ES-I3 (cell line): ENCODE results near the gene ATP2B3.
"Not testable (repeated sequence)": the region's sequence is repeated elsewhere in the genome, so short reads cannot be mapped to it uniquely, and the experiment has no call there.

Experiments used
- H3K36me3 ChIP-seq: 2 replicates; pipeline ENCODE4 v1.6.1; 2013; ENCODE audit warnings: mild to moderate bottlenecking, low read length, control low read depth, moderate library complexity; ENCODE audit not compliant: insufficient read depth
- H3K4me1 ChIP-seq: 2 replicates; pipeline ENCODE4 v1.6.1; 2013; ENCODE audit warnings: mild to moderate bottlenecking, control low read depth, low read length; ENCODE audit not compliant: insufficient read depth
- H3K9ac ChIP-seq: 2 replicates; pipeline ENCODE4 v1.6.1; 2013; ENCODE audit warnings: low read depth, mild to moderate bottlenecking, low read length, moderate library complexity
- H3K9me3 ChIP-seq: 2 replicates; pipeline ENCODE4 v1.6.1; 2013; ENCODE audit warnings: mild to moderate bottlenecking, low read length, moderate library complexity; ENCODE audit not compliant: control insufficient read depth, insufficient read depth

ATP2B3 gene

GRCh38 chrX:153599192-153600031 lies 82.0 kb downstream of the ATP2B3 start:
- H3K4me1 ChIP-seq = no peaks in the 10 kb centered on the region
- peak overlapping the region; percentile 87 for H3K9ac ChIP-seq
- H3K36me3 ChIP-seq = no peaks in the 10 kb centered on the region
- H3K9me3 ChIP-seq = no peaks in the 10 kb centered on the region

GRCh38 chrX:153600032-153600373 lies 82.6 kb downstream of the ATP2B3 start:
- H3K4me1 ChIP-seq = no peaks in the 10 kb centered on the region
- H3K9me3 ChIP-seq = no peaks in the 10 kb centered on the region
- no peaks in the 10 kb centered on the region for H3K36me3 ChIP-seq

GRCh38 chrX:153600921-153601320 lies 83.5 kb downstream of the ATP2B3 start:
- no peaks in the 10 kb centered on the region for H3K36me3 ChIP-seq
- H3K9ac ChIP-seq = no peak overlapping the region
- H3K4me1 ChIP-seq = no peaks in the 10 kb centered on the region
- H3K9me3 ChIP-seq = no peaks in the 10 kb centered on the region

More at GRCh38 chrX:153600032-153600373, 82.6 kb downstream of the ATP2B3 start:
- peak overlapping the region; percentile 87 for H3K9ac ChIP-seq

DNA sequence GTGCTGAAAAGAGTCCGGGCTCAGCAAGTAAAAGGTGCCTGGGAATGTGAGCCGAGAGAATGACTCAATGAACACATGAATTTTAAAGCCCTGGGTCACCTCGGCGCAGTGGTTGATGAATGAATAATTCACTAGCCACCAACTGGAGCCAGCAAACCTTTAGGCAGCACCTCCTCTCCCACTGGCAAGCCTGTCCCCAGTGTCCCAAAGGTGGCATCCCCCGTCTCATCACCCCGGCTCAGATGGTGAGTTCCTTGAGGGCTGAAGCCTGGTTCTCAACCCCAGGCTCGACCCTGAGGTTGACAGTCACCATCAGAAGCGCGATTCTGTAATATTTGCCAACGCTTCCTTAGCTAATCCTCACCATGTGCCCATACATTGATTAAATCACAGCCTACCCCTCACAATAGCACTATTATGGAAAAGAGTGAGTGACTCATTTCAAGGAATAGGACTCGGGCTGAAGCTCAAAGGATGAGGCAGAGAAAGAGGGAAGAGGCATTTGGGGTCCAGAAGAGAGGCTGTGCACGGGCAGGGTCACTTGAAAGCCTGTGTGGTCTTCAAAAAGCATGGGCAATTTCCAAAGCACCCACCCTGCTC lies 84.2 kb downstream of the ATP2B3 start:
- Histone ChIP-seq H3K9me3 (no peaks in the 10 kb centered on the region), H3K4me1 (no peaks in the 10 kb centered on the region), H3K36me3 (no peaks in the 10 kb centered on the region), H3K9ac (no peak overlapping the region)

DNA sequence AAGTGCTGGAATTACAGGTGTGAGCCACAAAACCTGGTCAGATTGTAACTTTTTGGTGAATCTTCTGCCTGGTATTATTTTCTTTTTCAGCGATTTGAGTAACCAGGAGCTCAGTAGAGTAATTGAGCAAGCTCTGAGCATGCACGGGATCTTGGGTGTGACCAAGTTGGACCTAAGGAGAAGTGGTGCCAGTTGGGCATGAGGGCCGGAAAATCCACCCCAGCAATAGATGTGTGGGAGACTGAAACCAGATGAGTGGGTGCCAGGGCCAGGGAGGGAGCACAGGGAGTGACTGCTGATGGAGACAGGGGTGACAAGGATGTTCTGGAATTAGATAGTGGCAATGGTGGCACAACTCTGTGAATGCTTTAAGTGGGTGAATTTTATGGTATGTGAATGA lies 85.2 kb downstream of the ATP2B3 start:
- H3K4me1 ChIP-seq = no peaks in the 10 kb centered on the region
- H3K36me3 ChIP-seq = no peaks in the 10 kb centered on the region
- H3K9me3 ChIP-seq = no peaks in the 10 kb centered on the region
- H3K9ac ChIP-seq = no peak overlapping the region

DNA sequence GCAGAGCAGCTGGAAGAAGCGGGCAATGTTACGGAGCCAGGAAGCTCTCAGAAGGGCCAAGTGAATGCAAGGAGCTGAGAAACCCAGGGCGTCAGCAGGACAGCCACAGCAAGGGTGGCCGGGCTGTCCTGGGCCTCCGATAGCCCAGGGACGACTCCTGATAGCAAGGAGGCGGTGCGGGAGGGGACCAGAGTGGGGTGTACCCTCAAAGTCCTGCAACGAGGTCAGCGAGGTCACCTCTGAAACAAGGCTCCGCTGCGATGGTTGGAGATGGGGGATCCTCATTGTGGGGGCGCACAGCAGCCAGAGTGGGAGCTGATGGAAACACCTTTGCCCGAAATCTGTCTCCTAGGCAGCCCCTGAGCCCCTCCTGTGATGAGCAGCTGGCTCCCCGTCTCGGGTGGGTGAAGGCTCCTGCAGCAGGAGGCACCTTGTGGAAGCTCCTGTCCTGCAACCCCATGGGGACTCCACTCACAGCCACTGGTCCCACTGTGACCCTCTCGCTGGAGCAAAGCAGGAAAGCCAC lies 85.8 kb downstream of the ATP2B3 start:
- H3K9me3 ChIP-seq = no peaks in the 10 kb centered on the region
- no peaks in the 10 kb centered on the region for H3K36me3 ChIP-seq
- no peaks in the 10 kb centered on the region for H3K4me1 ChIP-seq
- no peak overlapping the region for H3K9ac ChIP-seq

DNA sequence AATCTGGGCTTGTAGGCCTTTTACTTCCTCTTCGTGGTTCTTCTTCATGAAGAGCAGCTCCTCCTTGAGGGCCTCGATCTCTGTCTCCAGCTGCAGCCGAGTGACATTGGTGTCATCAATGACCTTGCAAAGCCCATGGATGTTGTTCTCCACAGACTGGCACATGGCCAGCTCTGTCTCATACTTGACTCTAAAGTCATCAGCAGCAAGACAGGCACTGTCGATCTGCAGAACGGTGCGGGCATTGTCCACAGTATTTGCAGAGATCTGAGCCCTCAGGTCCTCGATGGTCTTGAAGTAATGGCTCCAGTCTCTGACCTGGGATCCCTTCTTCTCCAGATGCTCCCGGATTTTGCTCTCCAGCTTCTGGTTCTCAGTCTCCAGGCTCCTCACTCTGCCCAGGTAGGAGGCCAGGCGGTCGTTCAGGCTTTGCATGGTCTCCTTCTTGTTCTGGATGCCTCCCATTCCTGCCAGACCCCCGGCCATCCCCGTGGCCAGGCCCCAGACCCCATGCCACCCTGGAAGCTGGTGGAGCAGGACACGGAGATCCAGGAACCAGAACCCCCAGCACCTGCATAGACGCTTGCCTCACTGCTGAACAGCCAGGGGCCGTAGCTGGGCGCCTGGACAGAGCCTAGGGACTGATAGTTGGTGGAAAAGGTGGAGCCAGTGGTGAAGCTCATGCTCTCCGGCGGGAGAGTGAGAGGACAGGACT lies 87.4 kb downstream of the ATP2B3 start:
- H3K9ac ChIP-seq, H3K4me1 ChIP-seq, H3K36me3 ChIP-seq, H3K9me3 ChIP-seq: not testable (repeated sequence)

- Histone ChIP-seq H3K36me3 (no peaks in the 10 kb centered on the region), H3K4me1 (no peaks in the 10 kb centered on the region), H3K9ac (no peak overlapping the region), H3K9me3 (no peaks in the 10 kb centered on the region)
These were observed 89.1 kb downstream of the ATP2B3 start for GRCh38 chrX:153606503-153606902.

DNA sequence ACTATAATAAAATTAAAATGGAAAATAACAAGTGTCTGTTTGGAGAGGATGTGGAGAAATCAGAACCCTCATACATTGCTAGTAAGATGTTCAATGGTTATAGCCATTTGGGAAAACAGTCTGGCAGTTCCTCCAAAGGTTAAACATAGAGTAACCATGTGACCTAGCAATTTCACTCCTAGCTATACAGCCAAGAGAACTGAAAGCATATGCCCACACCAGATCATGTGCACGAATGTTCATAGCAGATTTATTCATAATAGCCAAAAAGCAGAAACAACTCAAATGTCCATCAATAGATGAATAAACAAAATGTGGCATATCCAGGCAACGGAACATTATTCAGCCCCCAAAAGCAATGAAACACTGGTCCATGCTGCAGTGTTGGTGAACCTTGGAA lies 90.9 kb downstream of the ATP2B3 start:
- H3K9ac ChIP-seq = no peak overlapping the region
- no peaks in the 10 kb centered on the region for H3K4me1 ChIP-seq
- no peaks in the 10 kb centered on the region for H3K36me3 ChIP-seq
- H3K9me3 ChIP-seq = no peaks in the 10 kb centered on the region

DNA sequence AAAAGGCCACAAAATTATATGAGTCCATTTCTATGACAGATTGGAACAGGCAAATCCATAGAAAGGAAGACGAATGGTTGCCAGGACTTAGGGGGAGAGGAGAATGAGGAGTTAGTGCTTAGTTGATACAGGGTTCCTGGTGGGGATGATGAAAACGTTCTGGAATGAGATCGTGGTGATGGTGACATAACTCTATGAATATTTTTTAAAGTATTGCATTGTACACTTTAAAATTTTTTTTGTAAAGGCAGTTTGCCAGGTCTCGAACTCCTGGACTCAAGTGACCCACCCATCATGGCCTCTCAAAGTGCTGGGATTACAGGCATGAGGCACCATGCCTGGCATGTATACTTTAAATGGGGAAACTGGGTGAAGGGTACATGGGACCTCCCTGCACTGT lies 91.4 kb downstream of the ATP2B3 start:
- peaks cover 3% of the 10 kb centered on the region; the same call in 1 of the 2 replicates for H3K9me3 ChIP-seq
- H3K9ac ChIP-seq = no peak overlapping the region
- H3K36me3 ChIP-seq = no peaks in the 10 kb centered on the region
- H3K4me1 ChIP-seq = no peaks in the 10 kb centered on the region

GRCh38 chrX:153609917-153610835 lies 92.7 kb downstream of the ATP2B3 start:
- Histone ChIP-seq H3K9me3 (peaks cover 3% of the 10 kb centered on the region; the same call in 1 of the 2 replicates), H3K9ac (peak overlapping the region; percentile 8; the same call in 1 of the 2 replicates), H3K4me1 (no peaks in the 10 kb centered on the region), H3K36me3 (no peaks in the 10 kb centered on the region)

GRCh38 chrX:153610836-153611213 lies 93.4 kb downstream of the ATP2B3 start:
- Histone ChIP-seq H3K36me3 (no peaks in the 10 kb centered on the region), H3K9ac (no peak overlapping the region; the same call in 1 of the 2 replicates), H3K4me1 (no peaks in the 10 kb centered on the region), H3K9me3 (peaks cover 3% of the 10 kb centered on the region; the same call in 1 of the 2 replicates)

- H3K9me3 ChIP-seq = peaks cover 3% of the 10 kb centered on the region; the same call in 1 of the 2 replicates
- H3K36me3 ChIP-seq = no peaks in the 10 kb centered on the region
- H3K4me1 ChIP-seq = no peaks in the 10 kb centered on the region
- H3K9ac ChIP-seq = no peak overlapping the region
These were observed 94.1 kb downstream of the ATP2B3 start for GRCh38 chrX:153611298-153612095.
